ENCODE results near the gene HIPK4. TPM values are rescaled to one million over a fixed set of nuclear protein-coding genes. Genes with fewer than 3 reads are reported as not detected.

HIPK4 gene
- total RNA-seq, 6 experiments from 2014 or later, result 0.15 TPM; not detected in 5

- intact Hi-C loops (cut with DNase I), result no loop called here
- Histone ChIP-seq H3K9me3 (no peaks in the 10 kb centered on the region), H3K4me1 (peaks cover 0 to 22% (median 0%) of the 10 kb centered on the region in 4 donors), H3K27ac (peak overlapping the region; percentile 92 to 94 (median 93)), H3K4me3 (peak overlapping the region in 2 of 3 donors; percentile 46 to 61), H3K27me3 (no peaks in the 10 kb centered on the region), H3K36me3 (peaks cover 0 to 12% (median 4%) of the 10 kb centered on the region in 4 donors)
- no peak for ATAC-seq
- DNase-seq, result no peak
- WGBS (ENCODE audit: insufficient coverage, low coverage, low lambda C conversion rate, missing lambda C conversion rate), result 87% methylated on average over 8 of the region's 16 CpGs
- no peak for TF ChIP-seq POLR2A (IDR thresholded peaks at IDR 0.05)
- no peak for TF ChIP-seq CTCF (IDR thresholded peaks at IDR 0.05)
These were observed 32.2 kb upstream of the HIPK4 start for GRCh38 chr19:40421993-40422747.

GRCh38 chr19:40420766-40421765 is 31.1 kb upstream of the HIPK4 start:
- Histone ChIP-seq H3K4me1 (peaks cover 0 to 17% (median 0%) of the 10 kb centered on the region in 4 donors), H3K4me3 (peak overlapping the region; percentile 46 to 66 (median 61)), H3K9me3 (no peaks in the 10 kb centered on the region), H3K27me3 (no peaks in the 10 kb centered on the region), H3K36me3 (peaks cover 0 to 12% (median 4%) of the 10 kb centered on the region in 4 donors), H3K27ac (peak overlapping the region; percentile 92 to 94 (median 93))
- intact Hi-C loops (cut with DNase I), result no loop called here
- WGBS (ENCODE audit: insufficient coverage, low coverage, low lambda C conversion rate, missing lambda C conversion rate), result 2% methylated on average over 20 of the region's 56 CpGs
- DNase-seq (peak; percentile 96), ATAC-seq (peak; percentile 76 to 85 (median 80))
- TF ChIP-seq CTCF (IDR thresholded peaks at IDR 0.05), result peak; percentile 92 to 96 (median 94)
- TF ChIP-seq POLR2A (IDR thresholded peaks at IDR 0.05), result peak; percentile 99

GRCh38 chr19:40420451-40420765 is 30.4 kb upstream of the HIPK4 start:
- Histone ChIP-seq H3K9me3 (no peaks in the 10 kb centered on the region), H3K27ac (peak overlapping the region; percentile 92 to 94 (median 93)), H3K4me1 (peaks cover 0 to 17% (median 0%) of the 10 kb centered on the region in 4 donors), H3K27me3 (no peaks in the 10 kb centered on the region), H3K36me3 (peaks cover 0 to 12% (median 4%) of the 10 kb centered on the region in 4 donors), H3K4me3 (peak overlapping the region; percentile 46 to 66 (median 61))
- ATAC-seq, result no peak
- no peak for TF ChIP-seq CTCF (IDR thresholded peaks at IDR 0.05)
- no peak for TF ChIP-seq POLR2A (IDR thresholded peaks at IDR 0.05)
- 63% methylated on average over 9 of the region's 14 CpGs for WGBS (ENCODE audit: insufficient coverage, low coverage, low lambda C conversion rate, missing lambda C conversion rate)
- intact Hi-C loops (cut with DNase I), result no loop called here
- no peak for DNase-seq

GRCh38 chr19:40419780-40420179 is 29.8 kb upstream of the HIPK4 start:
- peaks cover 0 to 12% (median 4%) of the 10 kb centered on the region in 4 donors for H3K36me3 ChIP-seq
- WGBS (ENCODE audit: insufficient coverage, low coverage, low lambda C conversion rate, missing lambda C conversion rate), result 86% methylated on average over 2 of the region's 5 CpGs
- H3K4me1 ChIP-seq, result peaks cover 0 to 17% (median 0%) of the 10 kb centered on the region in 4 donors
- no peaks in the 10 kb centered on the region for H3K9me3 ChIP-seq
- no peak overlapping the region for H3K27ac ChIP-seq
- H3K27me3 ChIP-seq, result no peaks in the 10 kb centered on the region
- ATAC-seq (no peak), DNase-seq (no peak)
- H3K4me3 ChIP-seq, result no peak overlapping the region
- TF ChIP-seq POLR2A (IDR thresholded peaks at IDR 0.05), result no peak
- TF ChIP-seq CTCF (IDR thresholded peaks at IDR 0.05), result no peak
- intact Hi-C loops (cut with DNase I), result no loop called here

All from right lobe of liver (tissue), 6 donors.